ENCODE data around the gene CYP2S1. TPM values are rescaled to one million over a fixed set of nuclear protein-coding genes. Genes with fewer than 3 reads are reported as not detected.

CYP2S1 gene
- total RNA-seq, 2 donors from 2014 or later = 8.6 to 26.7 TPM

DNA sequence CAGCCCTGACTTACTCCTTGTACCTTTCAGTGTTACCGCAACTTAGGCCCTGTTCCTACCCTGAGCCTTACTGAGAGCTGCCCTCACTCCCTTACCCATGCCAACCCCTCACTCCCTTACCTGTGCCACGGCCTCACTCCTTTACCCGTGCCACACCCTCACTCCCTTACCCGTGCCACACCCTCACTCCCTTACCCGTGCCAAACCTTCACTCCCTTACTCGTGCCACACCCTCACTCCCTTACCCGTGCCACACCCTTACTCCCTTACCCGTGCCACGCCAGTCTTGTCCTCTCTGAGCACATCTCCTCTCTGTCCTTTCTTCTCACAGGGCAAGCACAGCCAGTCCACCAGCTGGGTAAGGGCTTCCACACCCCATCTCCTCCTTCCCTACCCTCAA lies 46.3 kb downstream of the CYP2S1 start:
- no peaks in the 10 kb centered on the region for H3K4me1 Mint-ChIP-seq
- Histone ChIP-seq H3K9me3 (ENCODE audit: control insufficient read depth, low read length) (no peaks in the 10 kb centered on the region), H3K9ac (ENCODE audit: extremely low read depth, low read length, poor library complexity, severe bottlenecking) (no peak overlapping the region), H3K4me1 (ENCODE audit: control insufficient read depth, insufficient read depth, low read length) (no peaks in the 10 kb centered on the region), H3K27me3 (ENCODE audit: control insufficient read depth, insufficient read depth, low read length, poor library complexity, severe bottlenecking) (no peaks in the 10 kb centered on the region), H3K36me3 (ENCODE audit: control insufficient read depth, insufficient read depth, low read length) (no peaks in the 10 kb centered on the region), H3K4me3 (ENCODE audit: low read length) (no peak overlapping the region), H3K27ac (ENCODE audit: low read depth, low read length) (no peak overlapping the region)
- WGBS, 2 experiments (ENCODE audit: insufficient coverage in 1 of 2, insufficient read length in 1 of 2) = 96% methylated on average over 8 to 9 of the region's 9 CpGs
- no peaks in the 10 kb centered on the region for H3K27me3 Mint-ChIP-seq (ENCODE audit: insufficient read depth)
- H3K4me3 Mint-ChIP-seq = no peak overlapping the region
- peaks cover 3% of the 10 kb centered on the region for H3K36me3 Mint-ChIP-seq (ENCODE audit: low read depth)
- no peak overlapping the region for H3K27ac Mint-ChIP-seq
- TF ChIP-seq CTCF (conservative IDR thresholded peaks at IDR 0.05) = no peak
- no peak for DNase-seq
- H3K9me3 Mint-ChIP-seq = no peaks in the 10 kb centered on the region

DNA sequence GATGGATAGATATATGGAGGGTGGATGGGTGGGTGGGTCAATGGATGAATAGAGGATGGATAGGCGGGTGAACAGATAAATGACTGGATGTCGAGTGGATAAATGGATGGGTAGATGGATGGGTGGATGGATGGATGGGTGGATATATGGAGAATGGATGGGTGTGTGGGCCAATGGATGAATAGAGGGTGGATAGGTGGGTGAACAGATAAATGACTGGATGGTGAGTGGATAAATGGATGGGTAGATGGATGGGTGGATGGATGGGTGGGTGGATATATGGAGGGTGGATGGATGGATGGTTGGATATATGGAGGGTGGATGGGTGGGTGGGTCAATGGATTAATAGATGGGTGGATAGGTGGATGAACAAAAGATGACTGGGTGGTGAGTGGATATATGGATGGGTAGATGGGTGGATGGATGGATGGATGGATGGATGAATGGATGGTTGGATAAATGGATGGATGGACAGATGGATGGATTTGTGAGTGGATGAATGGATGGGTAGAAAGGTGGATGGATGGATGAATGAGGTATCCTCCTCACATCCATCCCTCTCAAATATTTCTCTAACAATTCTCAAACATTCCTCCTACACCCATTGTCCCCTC lies 47.0 kb downstream of the CYP2S1 start:
- Histone ChIP-seq H3K27ac (ENCODE audit: low read depth, low read length) (no peak overlapping the region), H3K4me3 (ENCODE audit: low read length) (no peak overlapping the region), H3K36me3 (ENCODE audit: control insufficient read depth, insufficient read depth, low read length) (no peaks in the 10 kb centered on the region), H3K4me1 (ENCODE audit: control insufficient read depth, insufficient read depth, low read length) (no peaks in the 10 kb centered on the region), H3K27me3 (ENCODE audit: control insufficient read depth, insufficient read depth, low read length, poor library complexity, severe bottlenecking) (no peaks in the 10 kb centered on the region), H3K9me3 (ENCODE audit: control insufficient read depth, low read length) (no peaks in the 10 kb centered on the region), H3K9ac (ENCODE audit: extremely low read depth, low read length, poor library complexity, severe bottlenecking) (no peak overlapping the region)
- TF ChIP-seq CTCF (conservative IDR thresholded peaks at IDR 0.05) = no peak
- 86 to 92% methylated on average over 2 of the region's 2 CpGs for WGBS, 2 experiments (ENCODE audit: insufficient coverage in 1 of 2, insufficient read length in 1 of 2)
- Mint-ChIP-seq H3K36me3 (ENCODE audit: low read depth) (peaks cover 4% of the 10 kb centered on the region), H3K9me3 (no peaks in the 10 kb centered on the region), H3K4me3 (no peak overlapping the region), H3K4me1 (no peaks in the 10 kb centered on the region), H3K27me3 (ENCODE audit: insufficient read depth) (no peaks in the 10 kb centered on the region), H3K27ac (no peak overlapping the region)
- no peak for DNase-seq

- Histone ChIP-seq H3K27me3 (ENCODE audit: control insufficient read depth, insufficient read depth, low read length, poor library complexity, severe bottlenecking) (no peaks in the 10 kb centered on the region), H3K36me3 (ENCODE audit: control insufficient read depth, insufficient read depth, low read length) (no peaks in the 10 kb centered on the region), H3K9ac (ENCODE audit: extremely low read depth, low read length, poor library complexity, severe bottlenecking) (no peak overlapping the region), H3K9me3 (ENCODE audit: control insufficient read depth, low read length) (no peaks in the 10 kb centered on the region), H3K4me1 (ENCODE audit: control insufficient read depth, insufficient read depth, low read length) (no peaks in the 10 kb centered on the region), H3K27ac (ENCODE audit: low read depth, low read length) (no peak overlapping the region), H3K4me3 (ENCODE audit: low read length) (no peak overlapping the region)
- 95 to 98% methylated on average over 4 of the region's 5 CpGs for WGBS, 2 experiments (ENCODE audit: insufficient coverage in 1 of 2, insufficient read length in 1 of 2)
- Mint-ChIP-seq H3K9me3 (no peaks in the 10 kb centered on the region), H3K27ac (no peak overlapping the region), H3K27me3 (ENCODE audit: insufficient read depth) (no peaks in the 10 kb centered on the region), H3K4me3 (no peak overlapping the region), H3K36me3 (ENCODE audit: low read depth) (peaks cover 14% of the 10 kb centered on the region), H3K4me1 (no peaks in the 10 kb centered on the region)
- no peak for TF ChIP-seq CTCF (conservative IDR thresholded peaks at IDR 0.05)
- no peak for DNase-seq
These were observed 48.8 kb downstream of the CYP2S1 start for GRCh38 chr19:41241859-41242258.

All from endodermal cell (in vitro differentiated cells).